HEK293 (cell line): ENCODE results near the gene SFXN1.

Source experiments
- CTCF ChIA-PET: fragments of 350-600 bp; formaldehyde crosslinking; extraction: SDS; loops from one replicate; lab custom pipeline; 2021; ENCODE audit warnings: antibody characterized with exemption; lab: Yijun Ruan, JAX
- POLR2A ChIA-PET: fragments of 300-600 bp; formaldehyde crosslinking; extraction: SDS; loops from one replicate; lab custom pipeline; 2020; ENCODE audit warnings: antibody characterized with exemption, inconsistent platforms; lab: Yijun Ruan, JAX
- H3K27ac ChIP-seq: fragments of 200-500 bp; sonication (Bioruptor generic); 2 replicates; pipeline ENCODE4 v1.5.1; 2014; ENCODE audit warnings: low read depth, low read length, control low read depth, inconsistent platforms; ENCODE audit errors: extremely low read depth
- H3K36me3 ChIP-seq, 2 experiments: fragments of 200-500 bp in 1 of 2; sonication (Bioruptor generic) in 1 of 2; 1 replicate in 1 of 2; 2 replicates in 1 of 2; pipeline ENCODE4 v1.5.1; 2014 to 2017; ENCODE audit warnings: inconsistent platforms in 2 of 2, low read length in 2 of 2; ENCODE audit not compliant: control insufficient read depth in 2 of 2, insufficient read depth in 1 of 2
- H3K4me1 ChIP-seq: fragments of 200-500 bp; sonication (Bioruptor generic); 2 replicates; pipeline ENCODE4 v1.5.1; 2014; ENCODE audit warnings: mild to moderate bottlenecking, low read length, inconsistent platforms; ENCODE audit not compliant: control insufficient read depth, insufficient read depth
- H3K4me3 ChIP-seq: 2 replicates; pipeline ENCODE4 v1.5.1; 2011; ENCODE audit warnings: low read depth, mild to moderate bottlenecking, control low read depth, low read length, moderate library complexity
- H3K9me3 ChIP-seq: fragments of 200-500 bp; sonication (Bioruptor generic); 2 replicates; pipeline ENCODE4 v1.5.1; 2014; ENCODE audit warnings: low read depth, low read length, inconsistent platforms; ENCODE audit not compliant: control insufficient read depth, insufficient read depth
- ATF2 ChIP-seq: fragments of 450-650 bp; formaldehyde crosslinking; IDR thresholded peaks from 2 replicates; pipeline ENCODE4 v1.5.1; 2016; ENCODE audit warnings: missing biosample characterization, missing genetic modification characterization, low read depth
- BCL11A ChIP-seq: fragments of 450-650 bp; formaldehyde crosslinking; IDR thresholded peaks from 2 replicates; pipeline ENCODE4 v1.5.1; 2016; ENCODE audit warnings: low read depth, missing biosample characterization, missing genetic modification characterization
- CTCF ChIP-seq: fragments of 450-650 bp; formaldehyde crosslinking; IDR thresholded peaks from 2 replicates; pipeline ENCODE4 v1.5.1; 2016; ENCODE audit warnings: missing biosample characterization, missing genetic modification characterization
- GLI2 ChIP-seq: fragments of 450-650 bp; formaldehyde crosslinking; IDR thresholded peaks from 2 replicates; pipeline ENCODE4; 2017; ENCODE audit warnings: missing biosample characterization, missing genetic modification characterization, low read depth, borderline replicate concordance
- HOXD13 ChIP-seq: sonication (generic); formaldehyde crosslinking; IDR thresholded peaks from 2 replicates; pipeline ENCODE4 v1.8.0; 2022; ENCODE audit warnings: missing genetic modification reagents, borderline replicate concordance
- MYNN ChIP-seq: fragments of 450-650 bp; formaldehyde crosslinking; IDR thresholded peaks from 2 replicates; pipeline ENCODE4 v1.5.1; 2016; ENCODE audit warnings: missing biosample characterization, missing genetic modification characterization, borderline replicate concordance
- OSR2 ChIP-seq: fragments of 450-650 bp; formaldehyde crosslinking; IDR thresholded peaks from 2 replicates; pipeline ENCODE4 v1.5.1; 2016; ENCODE audit warnings: missing biosample characterization, missing genetic modification characterization
- OVOL3 ChIP-seq: fragments of 450-650 bp; formaldehyde crosslinking; IDR thresholded peaks from 2 replicates; pipeline ENCODE4 v1.5.1; 2016; ENCODE audit warnings: missing biosample characterization, missing genetic modification characterization
- RBAK ChIP-seq: fragments of 450-650 bp; formaldehyde crosslinking; IDR thresholded peaks from 2 replicates; pipeline ENCODE4 v1.5.1; 2016; ENCODE audit warnings: missing biosample characterization, missing genetic modification characterization
- SETDB1 ChIP-seq: IDR thresholded peaks from one replicate; pipeline ENCODE4 v1.6.1; 2017; ENCODE audit warnings: mild to moderate bottlenecking, low read length, moderate library complexity, mixed read lengths; ENCODE audit not compliant: insufficient read length
- YY2 ChIP-seq: fragments of 450-650 bp; formaldehyde crosslinking; IDR thresholded peaks from 2 replicates; pipeline ENCODE4 v1.5.1; 2016; ENCODE audit warnings: missing biosample characterization, missing genetic modification characterization
- ZBTB8A ChIP-seq: fragments of 450-650 bp; formaldehyde crosslinking; IDR thresholded peaks from 2 replicates; pipeline ENCODE4 v1.5.1; 2016; ENCODE audit warnings: missing biosample characterization, missing genetic modification characterization
- ZEB2 ChIP-seq: fragments of 450-650 bp; formaldehyde crosslinking; IDR thresholded peaks from 2 replicates; pipeline ENCODE4 v1.5.1; 2016; ENCODE audit warnings: missing biosample characterization, missing genetic modification characterization
- ZFHX2 ChIP-seq: fragments of 450-650 bp; formaldehyde crosslinking; conservative IDR thresholded peaks from 2 replicates; pipeline ENCODE4 v1.5.1; 2016; ENCODE audit warnings: missing biosample characterization, missing genetic modification characterization
- ZNF132 ChIP-seq: fragments of 450-650 bp; formaldehyde crosslinking; IDR thresholded peaks from 2 replicates; pipeline ENCODE4 v1.5.1; 2017; ENCODE audit warnings: missing biosample characterization, missing genetic modification characterization, borderline replicate concordance
- ZNF155 ChIP-seq: fragments of 450-650 bp; formaldehyde crosslinking; IDR thresholded peaks from 2 replicates; pipeline ENCODE4 v1.5.1; 2016; ENCODE audit warnings: missing biosample characterization, missing genetic modification characterization
- ZNF157 ChIP-seq: fragments of 450-650 bp; formaldehyde crosslinking; IDR thresholded peaks from 2 replicates; pipeline ENCODE4 v1.5.1; 2016; ENCODE audit warnings: missing biosample characterization, missing genetic modification characterization
- ZNF19 ChIP-seq: fragments of 450-650 bp; formaldehyde crosslinking; IDR thresholded peaks from 2 replicates; pipeline ENCODE4; 2016; ENCODE audit warnings: missing biosample characterization, missing genetic modification characterization, low read depth
- ZNF221 ChIP-seq: fragments of 450-650 bp; formaldehyde crosslinking; IDR thresholded peaks from 2 replicates; pipeline ENCODE4 v1.5.1; 2017; ENCODE audit warnings: missing biosample characterization, missing genetic modification characterization, borderline replicate concordance
- ZNF266 ChIP-seq: fragments of 450-650 bp; formaldehyde crosslinking; IDR thresholded peaks from 2 replicates; pipeline ENCODE4 v1.5.1; 2016; ENCODE audit warnings: missing biosample characterization, missing genetic modification characterization, low read depth
- ZNF37A ChIP-seq: fragments of 450-650 bp; IDR thresholded peaks from 2 replicates; pipeline ENCODE4 v1.5.1; 2018; ENCODE audit warnings: missing biosample characterization, missing genetic modification characterization
- ZNF521 ChIP-seq: fragments of 450-650 bp; formaldehyde crosslinking; IDR thresholded peaks from 2 replicates; pipeline ENCODE4 v1.5.1; 2017; ENCODE audit warnings: missing biosample characterization, mild to moderate bottlenecking, missing genetic modification characterization
- ZNF623 ChIP-seq: fragments of 450-650 bp; formaldehyde crosslinking; IDR thresholded peaks from 2 replicates; pipeline ENCODE4 v1.5.1; 2016; ENCODE audit warnings: missing biosample characterization, missing genetic modification characterization
- ZNF654 ChIP-seq: fragments of 450-650 bp; formaldehyde crosslinking; IDR thresholded peaks from 2 replicates; pipeline ENCODE4 v1.5.1; 2016; ENCODE audit warnings: low read depth, missing biosample characterization, missing genetic modification characterization
- ZNF747 ChIP-seq: fragments of 450-650 bp; formaldehyde crosslinking; IDR thresholded peaks from 2 replicates; pipeline ENCODE4 v1.5.1; 2016; ENCODE audit warnings: missing biosample characterization, missing genetic modification characterization
- ZSCAN16 ChIP-seq: fragments of 450-650 bp; formaldehyde crosslinking; IDR thresholded peaks from 2 replicates; pipeline ENCODE4 v1.5.1; 2016; ENCODE audit warnings: missing biosample characterization, missing genetic modification characterization
- ZXDB ChIP-seq: fragments of 450-650 bp; formaldehyde crosslinking; IDR thresholded peaks from 2 replicates; pipeline ENCODE4 v1.5.1; 2016; ENCODE audit warnings: missing biosample characterization, missing genetic modification characterization

The SFXN1 gene

GRCh38 chr5:175434800-175435199 lies 43.6 kb upstream of the SFXN1 start:
- no peaks in the 10 kb centered on the region for H3K36me3 ChIP-seq
- TF ChIP-seq ZNF221 (tag by site-specific recombination) (no peak), ZEB2 (tag by site-specific recombination) (no peak), ZNF654 (tag by site-specific recombination) (no peak), ZBTB8A (tag by site-specific recombination) (no peak), ZNF157 (no peak), OVOL3 (no peak), BCL11A (tag by site-specific recombination) (no peak), RBAK (tag by site-specific recombination) (no peak), CTCF (tag by site-specific recombination) (no peak), MYNN (tag by site-specific recombination) (no peak), ZNF623 (no peak), GLI2 (no peak), ATF2 (tag by site-specific recombination) (no peak), ZXDB (tag by site-specific recombination) (no peak), ZFHX2 (tag by site-specific recombination) (no peak), ZNF37A (tag by site-specific recombination) (no peak), ZNF747 (tag by site-specific recombination) (no peak), ZNF132 (tag by site-specific recombination) (no peak), ZNF521 (tag by site-specific recombination) (no peak)
- TF ChIP-seq, all 188 proteins: peak for 0
- Histone ChIP-seq H3K9me3 (no peaks in the 10 kb centered on the region), H3K27ac (no peak overlapping the region), H3K4me1 (no peaks in the 10 kb centered on the region), H3K4me3 (no peak overlapping the region)
- ChIA-PET POLR2A (interaction anchor here (0.9 kb wide), 1 partner anchor 10 kb away, joined by 3 read pairs; the partner anchor contains the start of gene DRD1), CTCF (interaction anchor here (0.6 to 0.9 kb wide), 3 partner anchors 10 to 295 kb away, joined by 3 to 4 read pairs (median 3); no protein-coding TSS in a partner anchor)

- Histone ChIP-seq H3K4me1 (no peaks in the 10 kb centered on the region), H3K27ac (no peak overlapping the region), H3K4me3 (no peak overlapping the region), H3K36me3 (no peaks in the 10 kb centered on the region), H3K9me3 (no peaks in the 10 kb centered on the region)
- ChIA-PET POLR2A (no interaction called here), CTCF (interaction anchor here (0.6 to 1.1 kb wide), 2 partner anchors 28 to 549 kb away, joined by 4 to 8 read pairs; no protein-coding TSS in a partner anchor)
- TF ChIP-seq YY2 (tag by site-specific recombination) = no peak
- TF ChIP-seq ZNF155 (tag by site-specific recombination) = no peak
- no peak for TF ChIP-seq SETDB1
- no peak for TF ChIP-seq ZNF19
- TF ChIP-seq ZSCAN16 = no peak
- TF ChIP-seq OSR2 (tag by site-specific recombination) = no peak
- no peak for TF ChIP-seq ATF2 (tag by site-specific recombination)
- TF ChIP-seq HOXD13 = no peak
- TF ChIP-seq ZNF266 = no peak
Measured at GRCh38 chr5:175436359-175436758, 42.0 kb upstream of the SFXN1 start.
